GM18508 (cell line): Measurements from ENCODE around the gene SYNE2.
A peak's percentile ranks its signal among the peaks of the same experiment; 100 is the strongest.
"Not testable (repeated sequence)": the region's sequence is repeated elsewhere in the genome, so short reads cannot be mapped to it uniquely, and the experiment has no call there.

Experiments
- ATAC-seq: cut with Tn5 transposase; IDR thresholded peaks from one replicate; pipeline ENCODE4 v1.9.1; 2021; ENCODE audit warnings: moderate number of reproducible peaks; ENCODE audit not compliant: insufficient read depth, unreplicated experiment

The SYNE2 gene

DNA sequence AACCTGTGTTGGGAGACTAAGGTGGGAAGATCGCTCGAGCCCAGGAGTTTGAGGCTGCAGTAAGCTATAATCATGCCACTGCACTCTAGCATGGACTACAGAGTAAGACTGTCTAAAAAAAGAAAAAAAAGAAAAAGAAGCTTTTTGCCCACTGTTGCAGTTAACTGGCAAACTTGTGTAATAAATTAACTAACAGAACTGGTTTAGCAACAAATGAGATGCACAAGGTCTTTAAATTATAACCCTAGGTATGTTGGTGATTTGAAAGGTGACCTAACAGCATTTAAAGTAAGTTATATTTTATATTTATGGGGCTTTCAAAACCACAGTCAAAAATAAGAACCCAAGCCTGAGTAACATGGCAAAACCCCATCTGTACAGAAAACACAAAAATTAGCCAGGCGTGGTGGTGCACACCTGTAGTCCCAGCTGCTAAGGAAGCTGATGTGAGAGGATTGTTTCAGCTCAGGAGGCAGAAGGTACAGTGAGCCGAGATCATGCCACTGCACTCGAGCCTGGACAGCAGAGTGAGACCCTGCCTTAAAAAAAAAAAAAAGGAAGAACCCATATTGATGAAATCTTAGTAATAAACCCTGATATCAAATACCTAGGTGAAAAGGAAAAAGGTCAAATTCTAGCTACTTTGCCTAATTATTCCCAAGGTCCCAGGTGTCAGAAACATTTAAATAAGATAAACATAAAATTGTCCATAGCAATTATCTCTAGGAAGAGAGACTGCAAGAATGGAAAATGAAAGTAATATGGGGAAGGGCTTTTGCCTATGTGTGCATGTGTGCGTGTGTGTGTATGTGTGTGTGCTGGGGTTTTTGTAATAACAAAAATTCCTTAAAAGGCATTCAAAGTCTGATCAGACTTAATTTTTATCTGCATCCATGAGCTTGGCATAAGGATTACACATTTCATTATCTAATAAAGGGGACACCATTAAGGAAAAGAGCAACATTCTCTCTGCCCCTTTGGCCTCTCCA lies 15.4 kb downstream of the SYNE2 start:
- no peak for ATAC-seq

DNA sequence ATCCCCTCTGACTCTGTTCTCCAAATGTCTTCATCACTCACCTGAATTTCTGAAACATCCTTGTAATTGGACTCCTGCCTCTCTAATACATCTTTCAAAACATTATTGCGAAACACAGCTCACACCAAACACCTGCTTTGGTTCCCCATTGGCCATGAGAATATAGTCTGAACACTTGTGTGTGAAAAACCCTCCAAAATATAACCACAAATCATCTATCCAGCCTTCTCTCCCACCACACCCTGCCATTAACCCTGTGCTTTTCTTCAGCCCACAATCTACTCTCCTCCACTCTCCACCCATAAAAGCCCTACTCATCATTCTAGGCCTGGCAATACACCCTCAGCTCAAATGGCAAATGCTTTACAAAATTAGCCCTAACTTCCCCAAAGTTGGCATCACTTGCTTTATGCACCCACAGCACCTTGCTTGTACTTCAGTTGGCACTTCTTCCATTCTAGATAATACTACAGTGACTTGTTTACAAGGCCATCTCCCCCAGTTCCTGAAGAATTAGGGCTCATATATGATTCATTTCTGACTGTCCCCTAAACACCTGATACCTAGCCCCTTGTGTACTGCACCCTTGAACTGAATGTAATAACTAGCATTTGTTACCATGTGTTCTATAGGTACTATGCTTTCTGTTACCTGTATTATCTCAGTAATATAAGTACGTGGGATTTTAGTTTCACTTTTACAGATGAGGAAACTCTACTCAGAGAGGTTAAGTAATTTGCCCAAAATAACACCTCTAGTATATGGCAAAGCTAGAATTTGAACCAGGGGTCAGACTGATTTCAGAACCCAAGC lies 17.3 kb downstream of the SYNE2 start:
- ATAC-seq, result peak; percentile 33

DNA sequence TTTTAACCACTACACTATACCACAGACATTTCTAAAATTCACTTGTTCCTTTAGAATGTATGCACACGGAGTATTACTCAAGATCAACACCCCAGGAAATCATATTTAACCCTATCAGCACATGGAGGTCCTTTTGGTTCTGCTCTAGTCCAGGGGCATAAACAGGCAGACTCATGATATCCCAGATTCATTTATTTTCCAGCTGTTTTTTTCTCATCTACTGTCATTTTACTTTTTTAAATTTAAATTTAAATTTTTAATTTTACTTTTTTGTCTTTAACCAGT lies 17.9 kb downstream of the SYNE2 start:
- not testable (repeated sequence) for ATAC-seq

DNA sequence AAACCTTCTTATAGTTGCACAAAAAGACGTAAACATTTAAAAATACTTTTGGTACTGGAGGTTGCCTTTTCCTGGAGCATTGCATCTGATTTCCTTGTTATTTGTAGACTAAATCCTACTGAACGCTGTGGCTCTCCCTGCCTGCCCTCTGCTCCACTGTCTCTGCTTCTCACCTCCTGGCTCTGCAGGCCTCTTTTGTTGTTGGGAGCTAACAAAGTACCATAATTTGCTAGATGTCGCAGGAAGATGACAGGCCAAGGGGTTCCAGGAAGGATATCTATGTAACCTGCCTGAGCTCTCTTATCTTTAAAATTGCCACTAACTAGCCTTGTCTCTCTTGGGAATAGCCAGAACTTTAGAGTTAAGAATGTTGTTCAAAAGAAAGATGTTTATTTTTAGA lies 21.4 kb downstream of the SYNE2 start:
- no peak for ATAC-seq

DNA sequence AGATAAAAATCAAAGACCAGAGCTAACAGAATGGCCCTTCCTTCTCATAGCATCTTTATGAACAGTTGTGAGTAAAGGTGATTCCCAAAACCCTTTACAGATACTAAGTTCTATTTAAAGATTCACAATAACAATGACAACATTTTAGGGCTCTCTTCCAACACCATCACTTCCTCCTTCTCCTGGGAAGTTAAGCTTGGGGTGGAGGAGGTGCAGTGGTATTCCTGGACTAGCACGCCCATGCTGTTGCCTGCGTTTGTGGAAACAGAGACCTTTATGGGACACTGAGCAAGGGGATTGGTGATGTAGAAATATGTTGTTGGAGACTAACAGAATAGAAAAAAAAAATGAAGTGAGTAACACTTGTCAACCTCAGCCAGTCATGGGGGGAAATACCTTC lies 22.5 kb downstream of the SYNE2 start:
- no peak for ATAC-seq

DNA sequence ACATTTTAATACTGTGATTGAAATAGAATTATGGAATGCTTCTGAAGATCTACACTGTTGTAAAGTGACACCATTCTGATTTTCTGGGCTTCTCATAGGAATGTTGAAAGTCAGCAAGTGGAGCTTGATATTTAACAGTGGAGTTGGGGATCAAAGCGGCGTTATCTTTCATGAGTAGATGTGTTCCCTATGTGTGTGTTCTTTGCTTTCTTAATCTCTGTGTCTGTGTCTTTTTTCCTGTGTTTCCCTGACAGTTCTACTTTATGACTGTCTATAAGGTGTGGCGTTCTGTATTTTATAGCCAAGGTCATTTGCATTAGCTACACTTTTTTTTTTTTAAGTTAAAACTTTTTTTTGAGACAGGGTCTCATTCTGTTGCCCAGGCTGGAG lies 24.7 kb downstream of the SYNE2 start:
- no peak for ATAC-seq

DNA sequence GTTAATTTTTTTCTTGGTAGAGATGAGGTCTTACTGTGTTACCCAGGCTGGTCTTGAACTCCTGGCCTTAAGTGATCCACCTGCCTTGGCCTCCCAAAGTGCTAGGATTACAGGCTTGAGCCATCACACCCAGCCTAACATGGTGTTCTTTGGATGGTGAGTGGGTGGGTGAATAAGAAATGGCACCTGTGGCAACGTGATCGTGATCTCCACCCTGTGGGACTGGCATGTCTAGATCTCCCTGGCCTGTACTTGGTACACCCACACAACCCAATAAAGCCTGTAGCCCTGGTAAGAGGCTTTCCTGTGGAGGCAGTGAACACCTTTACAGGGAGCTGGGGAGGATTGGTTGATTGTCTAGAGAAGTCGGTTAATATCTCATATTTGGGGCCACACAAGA lies 25.2 kb downstream of the SYNE2 start:
- no peak for ATAC-seq

DNA sequence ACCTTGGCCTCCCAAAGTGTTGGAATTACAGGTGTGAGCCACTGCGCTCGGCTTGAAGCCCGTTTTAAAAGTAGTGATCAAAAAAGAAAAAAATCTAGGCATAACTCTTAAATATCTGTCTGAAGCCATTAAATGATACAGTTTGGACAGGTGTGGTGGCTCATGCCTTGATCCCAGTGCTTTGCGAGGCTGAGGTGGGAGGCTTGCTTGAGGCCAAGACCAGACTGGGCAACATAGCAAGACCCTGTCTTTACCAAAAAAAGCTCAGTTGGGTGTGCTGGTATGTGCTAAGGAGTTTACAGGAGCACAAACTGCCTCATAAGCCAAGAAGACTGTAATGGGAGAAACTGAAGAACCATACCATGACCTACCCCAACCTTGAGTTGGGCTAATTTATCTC lies 26.0 kb downstream of the SYNE2 start:
- ATAC-seq, result no peak

DNA sequence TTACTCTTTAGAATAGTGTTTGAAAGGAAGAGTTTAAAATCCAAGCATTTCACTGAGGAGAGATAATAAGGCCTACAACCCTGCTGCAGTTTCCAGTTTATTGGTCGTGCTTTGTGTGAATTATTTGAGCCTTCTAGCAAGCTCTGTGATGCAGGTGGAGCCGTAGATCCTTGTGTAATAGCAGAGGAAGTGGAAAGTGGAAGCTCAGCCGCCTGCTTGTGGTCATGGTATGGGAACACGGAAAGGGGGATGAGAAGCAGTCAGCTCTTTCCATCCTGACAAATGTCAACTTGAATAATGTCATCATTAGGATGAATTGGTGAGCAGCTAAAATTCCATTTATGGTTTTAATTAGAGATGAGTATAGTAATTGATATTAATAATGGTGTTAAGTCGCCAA lies 29.1 kb downstream of the SYNE2 start:
- ATAC-seq, result no peak

DNA sequence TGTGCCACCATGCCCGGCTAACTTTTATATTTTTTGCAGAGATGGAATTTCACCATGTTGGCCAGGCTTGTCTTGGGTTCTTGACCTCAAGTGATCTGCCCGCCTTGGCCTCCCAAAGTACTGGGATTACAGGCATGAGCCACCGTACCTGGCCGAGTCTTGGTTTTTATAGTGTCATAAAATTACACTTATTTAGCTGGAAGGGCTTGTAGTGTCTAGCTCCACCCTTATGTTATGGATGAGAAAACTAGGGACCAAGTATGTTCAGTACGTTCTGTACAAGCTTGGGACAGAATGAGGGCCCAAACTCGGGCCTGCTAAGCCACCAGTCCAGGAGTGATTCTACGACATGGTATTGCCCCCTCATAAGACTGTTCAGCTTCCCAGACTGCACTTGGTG lies 35.1 kb downstream of the SYNE2 start:
- no peak for ATAC-seq

DNA sequence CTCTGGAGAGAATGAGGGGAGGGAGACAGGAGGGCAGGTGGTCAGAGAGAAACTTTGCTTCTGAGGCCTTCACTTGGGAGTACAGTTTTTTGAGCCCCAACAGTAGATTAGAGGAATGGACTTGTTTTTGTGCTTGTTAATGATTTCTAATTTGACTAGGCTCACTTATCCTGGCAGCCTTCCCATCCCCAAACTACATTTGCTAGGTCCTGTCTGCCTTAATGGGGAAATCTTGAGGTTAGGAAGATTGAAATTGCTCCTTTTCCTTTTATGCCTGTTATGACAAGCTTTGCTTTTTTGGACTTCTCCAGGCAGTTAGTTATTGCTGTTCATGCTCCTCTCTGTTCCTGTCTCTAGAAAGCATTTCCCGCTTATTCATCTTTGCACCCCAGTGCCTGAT lies 37.7 kb downstream of the SYNE2 start:
- ATAC-seq, result no peak

DNA sequence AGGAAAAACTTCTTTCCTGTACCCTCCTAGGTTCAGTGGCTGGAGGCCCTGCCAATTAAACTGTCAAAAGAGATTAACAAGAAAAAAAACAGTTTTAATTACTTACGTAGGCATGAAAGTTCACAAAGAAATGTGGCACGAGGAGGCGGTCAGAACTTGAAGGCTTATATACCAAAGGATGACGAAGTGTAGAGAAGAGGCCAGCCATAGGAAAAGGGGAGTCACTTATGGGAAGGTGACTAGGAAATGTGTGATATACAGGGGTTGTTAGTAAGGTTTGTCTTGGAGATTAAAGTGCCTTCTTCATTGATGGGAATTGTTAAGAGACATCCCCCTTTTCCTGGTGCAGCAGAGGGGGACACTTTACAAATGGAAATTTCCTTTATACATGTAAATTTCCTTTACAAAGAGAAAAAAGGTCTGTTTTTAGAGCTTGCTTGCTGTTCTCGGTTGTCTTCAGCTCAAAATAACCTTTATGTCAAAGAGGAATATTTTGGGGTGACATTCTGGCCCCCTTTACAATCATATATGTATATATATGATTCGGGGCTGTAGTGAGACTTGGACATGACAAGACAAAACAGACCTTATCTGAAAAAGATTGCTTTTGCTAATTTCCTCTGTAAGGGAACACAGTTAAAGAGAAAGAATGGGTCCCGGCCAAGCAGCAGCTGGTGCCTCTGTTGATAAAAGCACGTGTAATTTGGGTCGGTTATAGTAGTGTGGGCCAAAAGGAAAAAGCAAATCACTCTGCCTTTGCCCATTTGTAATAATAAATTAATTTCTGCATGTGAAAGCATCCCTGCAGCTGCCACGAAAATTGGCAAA lies 38.6 kb downstream of the SYNE2 start:
- ATAC-seq, result no peak

DNA sequence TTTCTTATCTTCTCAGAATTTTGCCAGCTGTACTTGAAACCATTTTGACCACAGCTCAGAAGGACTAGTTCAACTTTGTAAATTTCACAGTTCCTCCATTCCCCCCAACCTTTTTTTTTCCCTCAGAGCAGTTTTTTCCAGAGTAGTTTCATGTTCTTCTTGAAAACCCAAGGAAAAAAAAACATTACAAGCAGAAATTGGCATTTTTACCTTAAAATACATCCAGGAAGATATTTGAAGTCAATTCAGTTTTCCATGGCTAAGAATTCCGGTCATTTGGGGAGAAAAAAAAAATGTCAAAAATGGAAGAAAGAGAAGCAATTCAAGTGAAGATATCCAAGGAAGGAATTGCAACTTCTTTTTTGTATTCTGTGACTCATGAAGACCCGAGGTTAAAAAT lies 39.5 kb downstream of the SYNE2 start:
- no peak for ATAC-seq

DNA sequence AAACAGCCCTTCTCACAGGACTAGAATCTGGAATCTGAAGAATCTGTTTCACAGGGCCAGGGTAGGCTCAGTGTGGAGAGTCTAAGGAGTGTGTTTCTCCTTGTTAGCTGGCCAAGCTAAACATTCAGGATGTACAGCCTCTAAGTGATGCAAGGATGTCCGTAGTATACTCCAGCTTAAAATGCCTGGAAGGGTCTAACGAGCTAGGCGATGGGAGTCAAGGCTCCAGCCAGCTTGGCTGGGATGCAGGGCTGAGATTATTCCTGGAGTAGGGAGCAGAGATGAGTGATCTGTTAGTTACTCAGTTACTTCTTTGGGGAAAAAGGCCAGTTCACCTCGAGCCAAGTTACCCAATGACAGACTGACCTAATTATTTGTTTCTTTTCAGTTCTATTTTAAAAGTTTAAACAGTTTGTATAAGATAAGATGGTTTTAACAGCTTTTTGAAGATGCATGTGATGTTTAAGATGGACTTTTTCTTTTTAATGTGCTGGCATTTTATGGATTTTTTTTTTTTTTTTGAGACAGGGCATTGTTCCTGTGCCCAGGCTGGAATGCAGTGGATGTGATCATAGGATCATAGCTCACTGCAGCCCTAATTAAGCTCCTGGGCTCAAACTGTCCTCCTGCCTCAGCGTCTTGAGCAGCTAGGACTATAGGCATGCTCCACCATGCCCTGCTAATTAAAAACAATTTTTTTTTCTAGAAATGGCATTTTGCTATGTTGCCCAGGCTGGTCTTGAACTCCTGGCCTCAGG lies 41.1 kb downstream of the SYNE2 start:
- no peak for ATAC-seq

DNA sequence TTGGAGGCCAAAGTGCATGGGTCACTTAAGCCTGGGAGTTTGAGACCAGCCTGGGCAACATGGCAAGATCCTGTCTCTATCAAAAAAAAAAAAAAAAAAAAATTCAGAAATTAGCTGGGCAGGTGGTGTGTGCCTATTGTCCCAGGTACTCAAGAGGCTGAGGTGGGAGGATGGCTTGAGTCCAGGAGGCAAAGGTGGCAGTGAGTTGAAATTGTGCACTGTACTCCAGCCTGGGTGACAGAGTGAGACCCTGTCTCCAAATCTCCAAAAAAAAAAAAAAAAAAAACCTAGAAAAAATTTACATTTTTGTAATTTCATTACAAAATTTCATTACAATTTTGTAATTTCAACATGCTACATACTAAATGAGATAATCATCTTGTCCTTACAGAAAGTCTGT lies 42.7 kb downstream of the SYNE2 start:
- no peak for ATAC-seq

DNA sequence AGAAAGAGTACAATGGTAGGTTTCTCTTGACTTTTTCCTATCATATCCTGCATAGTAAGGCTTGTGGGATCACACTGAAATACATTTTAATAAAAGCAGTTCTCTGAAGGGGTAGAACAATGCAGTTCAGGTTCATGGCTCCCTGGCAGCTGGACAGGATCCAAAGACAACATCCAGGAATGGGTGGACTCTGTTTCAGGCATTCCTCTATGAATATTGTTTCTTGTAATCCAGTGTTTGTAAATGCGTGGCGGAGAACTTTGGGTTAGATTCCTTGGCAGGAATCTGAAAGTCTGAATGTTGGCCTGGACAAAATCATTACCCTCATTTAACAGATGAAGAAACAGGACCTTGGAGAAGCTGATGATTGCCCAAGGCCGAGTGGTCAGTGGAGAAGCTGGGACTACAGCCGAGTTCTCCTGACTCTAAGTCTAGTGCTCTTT lies 43.5 kb downstream of the SYNE2 start:
- no peak for ATAC-seq

DNA sequence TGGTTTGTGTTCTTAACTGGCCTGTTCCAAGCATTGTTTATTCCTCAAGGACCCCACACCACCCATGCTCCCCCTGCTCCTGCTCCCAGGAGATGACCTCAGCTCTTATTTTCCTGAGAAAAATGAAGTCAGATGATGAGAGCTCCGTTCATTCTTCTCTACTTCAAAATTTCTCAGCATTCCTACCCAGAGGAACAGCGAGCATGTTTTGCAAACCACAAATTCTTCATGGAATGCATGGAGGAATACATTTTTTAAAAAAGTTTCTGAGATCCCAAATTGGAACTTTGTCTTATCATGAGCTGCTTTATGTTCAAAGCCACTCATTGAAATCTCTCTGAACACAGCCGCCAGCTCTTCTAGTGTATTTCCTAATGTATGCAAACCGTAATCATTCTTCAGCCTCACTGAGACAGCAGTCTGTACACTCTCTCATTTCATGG lies 44.9 kb downstream of the SYNE2 start:
- ATAC-seq, result no peak

DNA sequence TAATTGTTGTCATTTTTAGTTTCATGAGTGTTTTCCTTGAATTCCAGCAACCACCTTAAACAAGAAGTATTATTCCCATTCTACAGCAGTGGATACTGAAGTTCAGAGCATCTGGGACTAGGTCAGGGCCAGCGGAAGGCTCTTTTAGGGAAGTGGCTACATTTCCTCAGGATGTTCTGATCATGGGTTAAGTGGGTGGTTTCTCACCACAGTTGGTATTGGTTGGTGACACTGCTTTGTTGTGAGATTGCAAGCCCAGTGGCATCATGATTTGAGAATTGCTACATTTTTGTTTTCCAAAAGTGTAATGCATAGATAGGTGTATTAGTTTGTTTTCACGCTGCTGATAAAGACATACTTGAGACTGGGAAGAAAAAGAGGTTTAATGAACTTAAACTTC lies 47.1 kb downstream of the SYNE2 start:
- ATAC-seq, result no peak

DNA sequence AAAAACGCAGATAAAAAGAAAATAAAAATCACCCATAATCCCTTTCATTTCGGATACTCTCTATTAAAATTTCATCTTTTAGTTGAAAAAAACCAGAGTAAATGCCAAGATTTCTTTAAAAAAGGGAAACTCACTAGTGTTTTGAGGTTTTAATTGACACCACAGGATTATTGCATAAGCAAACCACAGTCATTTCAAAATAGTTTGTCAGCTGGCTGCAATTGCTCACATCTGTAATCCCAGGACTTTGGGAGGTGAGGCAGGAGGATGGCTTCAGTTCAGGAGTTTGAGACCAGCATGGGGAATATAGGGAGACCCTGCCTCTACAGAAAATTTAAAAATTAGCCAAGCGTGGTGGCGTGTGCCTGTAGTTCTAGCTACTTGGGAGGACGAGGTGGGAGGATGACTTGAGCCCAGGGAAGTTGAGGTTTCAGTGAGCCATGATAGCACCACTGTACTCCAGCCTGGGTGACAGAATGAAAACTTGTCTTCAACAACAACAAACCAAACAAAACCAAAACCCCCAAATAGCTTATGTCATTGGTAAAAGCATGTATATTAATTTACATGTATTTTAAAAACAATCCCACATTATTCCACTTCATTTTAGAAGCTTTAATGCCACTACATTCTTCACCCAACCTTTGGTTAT lies 48.8 kb downstream of the SYNE2 start:
- ATAC-seq, result no peak
